ENCODE measurements around the gene PCNX2.

The PCNX2 gene

DNA sequence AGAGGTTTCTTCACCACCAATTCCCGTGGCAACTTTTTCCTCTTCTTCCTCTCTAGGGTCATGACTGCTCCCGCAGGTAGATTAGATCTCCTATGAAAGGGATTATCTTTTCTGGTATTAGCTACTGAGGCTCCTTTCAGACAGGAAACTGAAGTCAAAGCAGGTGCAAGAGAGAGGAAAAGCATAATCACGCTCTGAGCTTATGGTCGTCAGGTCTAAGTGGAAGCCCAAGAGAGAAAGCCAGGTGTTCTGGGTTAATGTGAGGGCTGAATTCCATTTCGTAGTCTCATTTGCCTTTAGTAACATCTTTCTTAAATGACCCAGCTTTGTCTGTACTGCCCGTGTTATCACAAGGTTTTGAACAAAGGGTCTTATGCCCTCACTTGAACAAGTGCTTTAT lies 23.7 kb upstream of the PCNX2 start:
- no peak for DNase-seq (ENCODE audit: low spot score)

DNA sequence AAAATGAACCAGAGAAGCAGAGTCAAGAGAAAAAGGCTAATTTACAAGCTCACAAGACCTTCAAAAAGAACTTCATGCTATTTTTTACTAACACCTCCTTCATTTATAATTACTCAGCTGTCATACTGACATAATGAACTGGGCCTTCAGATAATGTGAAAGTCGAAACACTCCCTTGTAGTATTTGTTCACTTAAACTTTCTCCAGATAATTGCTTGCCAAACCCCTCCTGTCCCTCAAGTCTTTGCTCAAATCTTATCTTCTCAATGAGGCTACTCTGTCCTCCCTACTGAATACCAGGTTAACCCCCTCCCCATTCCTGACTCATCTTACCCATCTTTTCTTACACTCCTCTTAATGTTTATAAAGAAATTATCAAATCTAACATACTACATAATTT lies 20.9 kb upstream of the PCNX2 start:
- no peak for DNase-seq (ENCODE audit: low spot score)

DNA sequence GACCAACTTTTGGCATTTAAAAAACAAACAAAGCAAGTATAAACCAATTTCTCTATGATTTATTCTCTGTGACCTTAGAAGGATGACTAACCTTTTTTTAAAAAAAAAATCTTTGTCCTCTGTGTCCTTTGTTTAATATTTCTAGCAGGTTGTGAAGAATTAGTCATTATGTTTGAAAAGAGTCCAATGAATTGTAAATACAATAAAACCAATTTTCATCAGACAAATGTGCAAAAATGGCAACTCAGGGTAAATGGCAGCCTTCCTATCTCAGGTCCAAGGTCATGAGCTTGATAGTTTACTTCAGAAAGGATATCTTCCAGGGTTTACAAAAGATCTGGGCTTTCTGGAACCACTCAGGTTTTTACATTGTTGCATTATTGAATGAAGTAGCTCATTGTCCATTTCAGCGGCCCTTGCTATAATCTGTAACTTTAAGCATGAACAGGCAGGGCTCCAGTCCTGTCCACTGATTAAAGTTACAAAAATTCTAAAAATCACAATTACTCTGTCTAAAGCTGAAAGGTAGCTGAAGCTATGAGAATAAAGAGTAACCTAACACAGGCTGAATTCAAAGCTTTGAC lies 20.3 kb upstream of the PCNX2 start:
- no peak for DNase-seq (ENCODE audit: low spot score)

DNA sequence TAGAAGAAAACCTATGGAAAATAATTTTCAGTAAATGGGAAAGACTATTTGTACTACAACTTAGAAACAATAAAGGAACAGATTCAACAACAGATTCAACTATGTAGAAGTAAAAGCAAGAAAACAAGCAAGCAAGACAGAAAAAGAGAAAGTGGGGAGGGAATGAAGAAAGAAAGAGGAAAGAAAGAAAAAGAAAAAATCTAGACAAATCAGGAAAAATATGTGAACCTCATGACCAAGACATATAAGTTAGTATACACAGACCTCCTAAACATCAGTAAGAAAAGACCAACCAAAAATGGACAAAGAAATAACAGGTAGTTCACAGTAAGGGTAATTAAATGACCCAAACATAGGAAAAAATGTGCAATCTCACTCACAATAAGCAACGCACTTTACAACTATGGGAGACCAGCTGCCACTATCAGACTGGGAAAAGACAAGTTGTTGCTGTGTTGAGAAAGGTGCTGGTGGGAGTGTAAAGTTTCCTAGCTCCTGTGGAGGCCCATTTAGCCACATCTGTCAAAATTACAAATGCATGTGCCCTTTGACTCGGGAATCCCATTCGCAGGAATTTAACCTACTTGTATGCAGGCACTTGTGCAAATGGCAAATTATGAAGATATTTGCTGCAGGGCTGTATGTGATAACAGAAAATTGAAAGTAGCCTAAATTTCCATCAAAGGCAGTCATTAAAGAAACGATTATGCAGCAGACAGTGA lies 18.1 kb upstream of the PCNX2 start:
- no peak for DNase-seq (ENCODE audit: low spot score)

DNA sequence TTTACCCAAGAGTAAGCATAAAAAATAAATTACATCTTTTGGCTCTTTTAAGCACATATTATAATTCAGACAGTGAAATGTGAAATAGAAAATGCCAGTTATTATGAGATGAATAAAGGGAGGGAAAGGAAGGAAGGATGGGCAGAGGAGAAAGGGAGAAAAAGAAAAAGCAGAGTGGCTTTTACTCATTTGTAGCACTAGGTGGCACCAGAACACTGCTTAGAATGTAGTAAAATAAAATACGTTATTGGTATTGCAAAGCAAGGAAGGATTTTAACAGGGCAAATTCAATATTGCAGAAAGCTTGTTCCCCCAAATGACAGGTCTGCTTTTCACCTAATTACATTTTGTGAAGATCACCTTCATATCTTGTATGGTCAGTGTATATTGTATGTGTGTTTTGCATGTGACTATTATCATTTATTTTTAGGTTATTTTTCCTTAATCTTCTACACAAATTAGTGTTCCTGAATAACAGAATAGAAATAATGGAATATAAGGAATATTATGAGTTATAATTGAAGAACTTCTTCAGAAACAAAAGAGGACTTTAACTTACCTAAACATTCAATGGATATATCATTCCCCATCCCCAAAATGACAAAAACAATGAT lies 9.1 kb upstream of the PCNX2 start:
- no peak for DNase-seq (ENCODE audit: low spot score)

DNA sequence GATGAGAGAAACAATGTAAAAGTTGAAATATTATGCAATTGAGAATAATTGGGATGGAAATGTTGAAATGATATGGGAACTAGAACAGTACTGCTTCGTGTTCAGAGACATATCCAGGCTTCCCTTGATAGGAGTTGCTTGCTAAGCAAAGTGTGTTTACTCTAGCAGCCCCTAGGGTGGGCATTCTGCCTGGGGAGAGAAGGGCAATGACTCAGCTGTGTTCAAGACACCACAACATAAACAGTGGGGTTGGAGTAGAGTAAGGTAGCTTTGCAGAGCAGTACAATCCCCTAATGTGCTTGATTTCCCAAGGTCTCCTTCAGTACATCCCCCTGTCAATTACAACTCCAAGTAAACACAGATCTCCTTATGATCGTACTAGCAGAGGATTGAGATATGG lies 4.8 kb upstream of the PCNX2 start:
- DNase-seq (ENCODE audit: low spot score), result no peak

DNA sequence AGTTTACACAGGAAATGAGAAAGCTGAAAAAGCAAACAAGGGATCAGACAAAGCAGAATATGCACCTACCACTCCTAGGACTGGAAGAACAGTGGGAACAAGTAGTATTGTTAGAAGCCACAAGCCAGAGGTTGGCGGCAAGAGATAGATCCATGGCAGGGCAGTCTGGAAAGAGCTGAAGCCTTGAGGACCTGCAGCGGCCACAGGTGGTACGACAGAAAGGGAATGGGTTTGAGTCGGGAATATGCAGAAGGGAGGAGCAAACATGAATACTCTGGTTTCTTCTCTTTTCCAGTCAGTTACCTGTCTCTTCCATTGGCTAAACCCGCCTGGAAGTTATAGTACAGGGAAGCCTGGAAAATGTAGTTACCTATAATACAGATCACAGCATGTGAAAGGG lies 3.9 kb upstream of the PCNX2 start:
- DNase-seq (ENCODE audit: low spot score), result no peak

DNA sequence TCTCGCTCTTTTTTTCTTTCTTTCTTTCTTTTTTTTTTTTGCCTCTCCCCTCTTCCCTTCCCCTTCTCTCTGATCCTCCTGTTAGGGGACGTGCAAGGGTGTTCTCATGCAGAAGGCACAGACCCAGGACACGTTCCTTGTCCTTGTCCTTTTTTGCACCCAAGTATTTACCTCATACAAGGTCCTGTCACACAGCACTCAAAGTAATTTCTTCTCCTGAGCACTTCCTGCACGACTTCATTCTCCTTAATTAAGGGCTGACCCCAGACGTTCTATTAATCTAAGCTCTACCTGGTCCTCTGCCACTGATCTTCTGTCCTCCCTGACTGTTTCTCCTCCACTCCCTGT lies 424 bp upstream of the PCNX2 start:
- DNase-seq (ENCODE audit: low spot score), result no peak

DNA sequence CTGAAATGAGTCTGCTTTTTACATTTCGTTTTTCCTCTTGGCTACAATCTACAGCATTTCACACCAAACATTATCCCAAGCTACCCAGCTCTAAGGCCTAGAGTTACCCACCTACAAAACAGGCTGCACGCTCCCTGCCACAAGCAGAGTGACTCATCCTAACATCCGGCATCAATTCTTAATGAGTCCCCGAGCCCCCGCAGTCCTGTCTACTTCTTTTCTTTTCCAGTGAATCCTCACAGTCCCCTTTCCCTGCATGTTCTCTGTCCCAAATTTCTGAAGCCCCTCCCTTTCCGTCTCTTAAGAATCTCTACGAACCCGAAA lies 650 bp downstream of the PCNX2 start:
- DNase-seq (ENCODE audit: low spot score), result peak; percentile 59

DNA sequence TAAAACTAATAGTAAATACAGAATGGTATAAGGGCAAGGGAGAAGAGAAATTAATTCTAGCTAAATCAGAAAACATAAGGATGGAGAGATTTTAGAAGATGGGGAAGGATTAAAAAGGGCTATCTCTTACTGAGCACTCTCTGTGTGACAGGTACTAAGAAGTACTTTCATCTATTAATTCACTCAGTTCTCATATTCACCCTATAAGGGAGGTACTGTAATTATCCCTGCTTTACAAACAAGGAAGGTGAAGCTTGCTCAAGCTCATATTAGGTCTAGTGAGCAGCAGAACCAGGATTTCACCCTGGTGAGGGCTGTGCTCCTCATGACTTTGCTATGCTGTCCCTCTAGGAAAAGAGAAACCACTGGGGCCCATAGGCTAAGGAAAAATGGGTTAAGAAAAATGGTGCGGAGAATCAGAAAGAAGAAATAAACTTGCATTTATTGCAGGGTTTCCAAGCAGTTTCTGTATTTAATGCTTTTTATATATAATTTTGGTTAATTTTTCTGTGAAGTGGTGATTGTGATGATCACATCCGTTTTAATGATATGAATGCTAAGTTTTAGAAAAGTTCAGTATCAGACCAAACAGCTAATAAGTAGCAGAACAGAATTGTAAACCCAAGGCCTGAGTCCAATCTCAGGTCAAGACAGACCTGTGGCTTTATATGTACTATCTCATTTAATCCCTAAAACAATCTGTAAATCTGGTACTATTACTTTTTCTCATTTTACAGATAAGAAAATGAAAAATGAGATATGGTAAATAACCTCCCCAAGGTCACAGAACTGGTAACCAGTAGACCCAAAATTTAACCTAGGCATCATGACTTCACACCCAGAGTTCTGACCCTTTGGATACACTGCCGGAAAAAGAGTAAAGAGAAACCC lies 1.7 kb downstream of the PCNX2 start:
- DNase-seq (ENCODE audit: low spot score), result no peak

DNA sequence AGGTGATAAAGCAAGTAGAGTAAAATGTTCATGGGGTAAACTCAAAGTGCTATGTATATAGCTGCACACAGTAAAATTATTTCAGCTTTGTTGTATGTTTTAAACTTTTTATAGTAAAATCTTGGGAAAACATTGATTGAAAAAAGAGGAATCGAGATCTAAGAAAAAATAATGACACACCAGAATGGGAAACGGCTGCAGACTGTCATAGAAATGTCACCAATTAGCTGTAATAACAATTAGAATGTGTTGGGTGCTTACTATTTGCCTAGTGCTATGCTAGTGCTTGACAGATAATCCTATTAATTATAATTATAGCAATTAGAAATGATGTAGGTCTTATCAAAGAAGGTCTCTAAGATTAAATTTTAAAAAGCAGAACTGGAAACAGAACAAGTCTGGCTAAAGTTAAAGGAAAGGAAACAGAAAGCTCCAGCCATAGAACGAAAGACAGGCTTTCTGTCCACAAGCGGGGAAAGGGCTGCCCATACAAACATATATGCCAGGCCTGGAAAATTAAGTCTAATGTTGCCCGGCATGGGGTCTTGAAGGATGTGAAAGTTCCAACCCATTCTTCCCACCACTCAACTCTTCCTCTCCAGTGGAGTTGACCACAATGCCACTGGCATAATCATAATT lies 5.0 kb downstream of the PCNX2 start:
- DNase-seq (ENCODE audit: low spot score), result no peak

DNA sequence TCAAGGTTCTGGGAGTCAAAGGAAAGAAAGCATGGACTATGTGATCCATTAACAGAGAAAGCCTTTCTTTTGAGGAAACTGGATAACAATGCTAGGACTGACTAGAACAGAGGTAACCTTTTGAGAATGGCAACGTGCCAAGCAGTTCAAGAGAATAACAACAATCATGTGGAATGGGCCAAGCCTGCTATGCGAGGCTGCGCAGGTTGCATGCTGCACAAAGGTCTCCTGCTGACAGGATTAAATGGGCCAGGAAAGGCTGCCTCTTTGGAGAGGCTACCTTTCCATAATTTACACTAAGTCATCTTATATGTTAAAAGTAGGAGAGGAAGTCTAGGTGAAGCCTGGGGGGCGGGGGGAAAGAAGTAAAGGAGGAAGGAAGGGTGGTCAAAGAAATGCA lies 5.8 kb downstream of the PCNX2 start:
- peak; percentile 64 for DNase-seq (ENCODE audit: low spot score)

DNA sequence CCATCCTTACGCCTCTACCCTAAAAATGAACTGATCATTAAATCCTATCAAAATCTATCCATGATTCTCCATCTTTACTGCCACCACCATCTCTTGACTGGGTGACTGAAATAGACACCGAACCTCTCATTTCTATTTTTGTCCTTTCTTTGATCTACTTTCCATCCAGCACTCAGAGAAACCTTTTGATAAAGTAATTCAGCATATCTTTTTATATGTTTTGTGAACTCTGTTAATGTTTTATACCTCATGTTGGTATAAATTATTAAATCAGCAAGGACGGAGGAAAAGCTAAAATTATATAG lies 13.0 kb downstream of the PCNX2 start:
- DNase-seq (ENCODE audit: low spot score), result no peak

DNA sequence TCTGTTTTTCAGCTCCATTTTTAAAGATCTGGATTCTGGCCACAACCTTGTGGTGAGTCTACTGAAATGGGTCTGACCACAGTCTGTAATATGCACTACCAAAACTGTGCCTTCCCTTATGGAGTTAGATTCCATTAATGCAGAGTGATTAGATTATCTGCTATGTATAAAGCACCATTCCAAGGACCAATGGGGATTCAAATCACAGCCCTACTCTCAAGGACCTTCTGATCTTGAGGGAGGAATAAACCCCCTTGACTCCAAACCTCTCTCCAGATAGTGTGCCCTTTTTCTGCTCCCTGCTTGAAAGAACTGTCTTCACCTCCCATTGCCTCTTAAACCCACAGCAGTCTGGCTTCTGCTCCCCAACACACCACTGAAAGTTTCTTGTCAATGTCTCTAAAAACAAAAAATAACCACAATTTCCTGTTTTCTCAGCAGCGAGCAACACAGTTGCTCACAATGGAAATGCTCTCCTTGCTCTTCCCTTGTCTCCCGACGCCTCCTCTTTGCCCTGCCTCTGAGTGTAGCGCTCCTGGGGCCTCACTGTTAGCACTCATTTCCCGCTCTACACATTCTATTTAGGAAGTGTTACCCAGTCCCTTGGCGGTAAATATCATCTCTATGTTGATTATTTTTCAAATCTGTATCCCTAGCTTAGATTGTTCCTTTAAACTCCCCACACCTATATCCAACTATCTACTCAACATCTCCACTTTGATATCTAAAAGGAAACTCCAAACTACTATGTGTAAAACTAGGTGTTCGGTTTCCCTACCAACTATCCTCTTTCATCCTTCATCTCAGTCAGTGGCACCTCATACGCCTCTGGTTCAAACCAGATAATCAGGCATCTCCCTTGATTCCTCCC lies 13.6 kb downstream of the PCNX2 start:
- no peak for DNase-seq (ENCODE audit: low spot score)

DNA sequence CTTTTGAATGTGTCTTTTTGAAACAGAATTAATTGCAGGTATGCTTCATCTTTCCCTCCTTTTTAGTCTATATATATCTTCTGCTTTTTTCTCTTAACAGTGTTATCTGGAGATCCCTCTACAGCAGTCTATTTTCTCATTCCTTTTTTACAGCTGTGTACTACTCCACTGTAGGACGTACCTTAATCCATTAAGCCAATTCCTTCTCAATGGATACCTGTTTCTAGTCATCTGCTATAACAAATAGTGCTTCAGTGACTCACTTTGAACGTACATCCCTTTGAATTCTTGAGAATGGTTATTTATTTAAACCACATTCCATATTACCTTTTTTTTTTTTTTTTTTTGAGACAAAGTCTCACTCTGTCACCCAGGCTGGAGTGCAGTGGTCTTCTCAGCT lies 15.6 kb downstream of the PCNX2 start:
- DNase-seq (ENCODE audit: low spot score), result no peak

DNA sequence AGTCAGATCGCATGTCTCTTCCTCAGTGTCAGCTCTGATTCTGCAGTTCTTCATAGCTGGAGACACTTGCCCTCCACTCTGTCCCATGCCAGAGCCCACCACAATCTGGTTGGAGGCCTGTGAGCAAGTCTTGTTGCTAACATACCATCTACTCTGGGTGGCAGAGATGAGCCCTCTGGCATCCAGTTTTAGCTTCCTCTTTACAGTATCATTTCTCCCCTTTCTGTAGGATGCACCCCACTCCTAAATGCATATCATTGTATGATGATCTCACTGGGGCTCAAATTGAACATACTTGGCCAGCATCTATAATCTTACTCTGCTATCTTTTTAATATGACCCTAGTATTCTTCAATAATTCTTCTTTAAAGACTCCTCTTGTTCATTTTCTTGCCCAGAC lies 16.9 kb downstream of the PCNX2 start:
- no peak for DNase-seq (ENCODE audit: low spot score)

DNA sequence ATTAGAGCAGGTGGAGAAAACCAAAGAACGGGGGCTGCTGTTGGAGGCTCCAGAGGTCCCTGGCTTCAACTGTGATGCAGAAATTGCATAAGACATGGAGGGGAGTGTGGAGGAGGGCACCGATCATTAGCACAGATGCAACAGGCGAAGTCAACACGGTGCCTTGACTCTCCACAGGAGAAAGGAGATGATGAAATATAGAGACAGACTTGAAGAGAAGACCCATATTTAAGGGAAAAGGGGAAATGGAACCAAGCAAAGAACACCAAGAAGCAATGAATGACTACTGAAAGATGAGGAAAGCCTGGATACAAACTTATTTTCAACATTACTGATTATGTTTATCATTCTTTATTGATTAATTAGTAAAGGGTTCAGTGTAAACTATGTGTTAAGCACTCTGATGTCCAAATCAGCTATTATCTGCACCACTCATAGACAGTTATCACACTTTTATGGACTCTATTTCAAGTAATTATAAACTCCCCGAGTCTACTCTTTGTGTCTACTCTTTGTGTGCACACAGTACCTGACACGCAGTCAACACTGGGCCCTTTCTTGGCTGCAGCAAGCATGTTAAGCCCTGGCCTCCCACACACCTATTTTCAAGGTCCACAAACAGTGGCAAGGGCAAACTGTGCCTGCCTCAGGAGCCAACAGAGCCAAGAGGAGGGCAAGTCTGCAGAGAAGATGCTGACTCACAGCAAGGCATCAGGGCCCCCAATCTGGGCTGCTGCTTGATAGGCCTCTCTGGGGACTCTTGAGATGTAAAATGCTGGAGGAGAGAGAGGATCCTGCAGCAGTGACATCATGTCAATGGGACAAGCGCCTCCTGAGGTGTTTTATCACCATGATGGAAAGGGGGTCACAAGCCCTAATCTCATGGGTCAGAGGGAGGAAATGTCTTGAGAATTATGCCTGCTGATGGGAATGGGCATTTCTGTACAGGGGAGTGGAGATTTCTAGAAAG lies 17.6 kb downstream of the PCNX2 start:
- DNase-seq (ENCODE audit: low spot score), result no peak

DNA sequence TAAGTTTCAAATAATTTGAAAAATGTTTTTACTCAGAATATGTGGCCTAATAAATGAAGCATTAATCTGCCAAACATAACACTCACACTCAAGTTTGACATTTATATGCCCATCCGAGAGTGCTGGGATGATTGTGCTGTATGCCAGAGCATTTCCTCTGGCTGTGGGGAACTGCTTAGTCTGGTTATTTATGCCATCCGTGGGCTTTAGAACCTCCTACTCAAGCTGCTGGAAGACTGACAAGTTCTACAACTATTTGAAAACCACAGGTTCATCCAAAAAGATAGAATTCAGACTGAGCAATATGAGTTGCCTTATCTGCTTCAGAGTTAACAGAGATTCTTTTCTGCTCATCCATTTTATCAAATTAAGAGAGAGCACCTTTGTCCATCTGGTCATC lies 25.9 kb downstream of the PCNX2 start:
- DNase-seq (ENCODE audit: low spot score), result no peak

DNA sequence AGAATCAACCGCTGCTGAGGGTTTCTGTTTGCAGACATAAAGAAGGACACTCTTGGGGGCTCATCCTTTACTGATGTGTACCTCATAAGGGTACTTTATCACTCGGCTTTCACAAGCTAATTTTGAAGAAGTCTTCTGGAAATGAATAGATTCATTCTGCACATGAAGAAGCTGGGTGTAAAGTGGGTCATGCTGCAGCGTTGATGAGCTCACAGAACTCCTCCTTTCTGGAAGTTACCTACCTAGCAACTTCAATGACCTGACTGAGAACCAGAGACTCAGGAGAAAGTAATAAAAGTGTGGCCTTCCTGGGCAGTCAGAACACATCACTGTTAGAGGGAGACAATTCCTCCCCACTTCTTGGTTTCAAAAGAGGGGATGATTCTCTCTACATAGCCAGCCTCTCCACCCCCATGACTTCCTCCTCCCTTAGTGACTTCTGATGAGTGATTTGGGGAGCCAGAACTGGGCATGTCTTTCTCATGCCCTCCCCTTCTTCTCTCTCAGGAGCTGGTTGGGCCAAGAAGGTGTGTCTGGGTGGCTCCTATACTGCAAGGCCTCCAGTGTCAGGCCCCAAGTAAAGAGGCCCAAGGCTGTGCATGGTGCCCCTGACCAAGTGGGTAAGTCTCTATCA lies 27.0 kb downstream of the PCNX2 start:
- DNase-seq (ENCODE audit: low spot score), result no peak

DNA sequence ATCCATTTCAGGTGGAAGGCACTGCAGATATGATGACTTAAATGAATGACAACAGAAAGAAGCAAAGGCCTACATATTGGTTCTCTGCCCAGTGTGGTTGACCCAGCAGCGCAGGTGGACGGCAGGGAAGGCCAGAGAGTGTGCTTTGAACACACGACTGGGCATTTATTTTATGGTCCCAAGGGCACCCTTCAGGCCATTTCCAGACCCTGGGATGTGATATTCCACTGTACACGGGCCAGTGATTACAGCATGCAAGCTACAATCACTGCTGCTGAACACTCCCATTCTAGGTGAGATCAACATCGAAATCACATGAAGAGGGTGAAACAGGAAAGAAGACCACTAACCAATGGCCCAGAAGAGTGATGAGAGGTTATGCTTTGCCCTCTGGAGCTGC lies 33.8 kb downstream of the PCNX2 start:
- no peak for DNase-seq (ENCODE audit: low spot score)

Measured in iPS-NIHi11 (cell line).